Left lobe of liver (tissue), 2 donors: Measurements from ENCODE around the gene GDPD5. TPM values are rescaled to one million over a fixed set of nuclear protein-coding genes. Genes with fewer than 3 reads are reported as not detected.
"Not testable (repeated sequence)": the region's sequence is repeated elsewhere in the genome, so short reads cannot be mapped to it uniquely, and the experiment has no call there.

Experiments
- ATAC-seq: fragments of 200-7000 bp; cut with Tn5 transposase; one replicate; pipeline ENCODE4 v1.9.1; 2020; ENCODE audit warnings: mild to moderate bottlenecking, moderate library complexity
- DNase-seq: peaks from one replicate; pipeline ENCODE4 v3.0.0-alpha.2; 2020; ENCODE audit warnings: low spot score
- total RNA-seq: library from RNA; stranded (reverse); gene quantifications from one replicate; pipeline ENCODE4 v1.2.1, GENCODE V29; 2021
- donor health status: DM: no; HTN: no; CAD: no; lungs with moderate emphysema.
- donor health status: DM: no; HTN: yes; CAD: no.

GDPD5 gene
- total RNA-seq, 1 donor from 2014 or later: 9.1 TPM

DNA sequence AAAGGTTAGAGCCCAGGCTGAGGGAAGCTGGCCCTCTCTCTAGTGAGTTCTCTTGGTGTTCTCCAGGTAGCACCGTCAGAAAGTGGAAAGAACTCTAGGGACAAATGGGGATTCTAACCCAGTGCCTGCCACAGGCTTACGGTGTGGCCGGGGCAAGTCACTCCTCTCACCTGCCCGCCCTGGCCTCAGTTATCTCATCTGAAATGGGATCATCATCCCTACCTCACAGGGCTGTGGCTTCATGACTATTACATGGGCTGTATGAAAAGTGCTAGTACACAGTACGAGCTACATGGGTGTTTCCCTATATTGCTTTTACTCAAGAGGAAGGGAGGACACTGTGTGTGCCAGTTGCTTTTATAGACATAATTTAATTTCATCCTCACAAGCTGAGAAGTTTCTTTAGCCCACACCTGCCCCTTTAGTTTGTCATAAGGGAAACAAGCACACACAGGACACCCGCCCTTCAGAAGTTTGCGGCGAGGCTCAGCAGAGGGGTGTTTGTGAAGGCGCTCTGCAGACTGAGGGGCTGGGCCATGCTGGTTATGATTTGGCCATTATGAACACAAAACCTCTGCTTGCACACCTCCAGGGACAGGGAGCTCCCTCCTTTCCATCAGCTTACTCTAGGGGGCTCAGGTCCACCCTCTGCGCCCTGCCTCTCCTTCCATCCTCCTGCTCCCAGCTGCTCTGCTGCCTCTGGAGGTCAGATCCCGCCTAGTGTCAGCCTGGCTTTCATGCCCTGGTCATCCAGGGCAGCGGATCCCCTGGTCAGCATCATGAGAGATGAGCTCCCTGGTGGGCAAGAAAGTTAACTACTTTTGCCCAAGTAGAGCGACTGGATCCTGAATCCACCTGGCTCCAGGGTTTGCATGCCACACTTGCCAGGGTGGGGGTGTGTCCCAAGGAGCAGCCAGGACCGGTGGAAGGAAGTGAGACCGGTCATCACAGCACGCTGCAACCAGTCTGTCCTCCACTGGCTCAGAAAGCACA is 93.9 kb downstream of the GDPD5 start:
- ATAC-seq (no peak), DNase-seq (no peak)

DNA sequence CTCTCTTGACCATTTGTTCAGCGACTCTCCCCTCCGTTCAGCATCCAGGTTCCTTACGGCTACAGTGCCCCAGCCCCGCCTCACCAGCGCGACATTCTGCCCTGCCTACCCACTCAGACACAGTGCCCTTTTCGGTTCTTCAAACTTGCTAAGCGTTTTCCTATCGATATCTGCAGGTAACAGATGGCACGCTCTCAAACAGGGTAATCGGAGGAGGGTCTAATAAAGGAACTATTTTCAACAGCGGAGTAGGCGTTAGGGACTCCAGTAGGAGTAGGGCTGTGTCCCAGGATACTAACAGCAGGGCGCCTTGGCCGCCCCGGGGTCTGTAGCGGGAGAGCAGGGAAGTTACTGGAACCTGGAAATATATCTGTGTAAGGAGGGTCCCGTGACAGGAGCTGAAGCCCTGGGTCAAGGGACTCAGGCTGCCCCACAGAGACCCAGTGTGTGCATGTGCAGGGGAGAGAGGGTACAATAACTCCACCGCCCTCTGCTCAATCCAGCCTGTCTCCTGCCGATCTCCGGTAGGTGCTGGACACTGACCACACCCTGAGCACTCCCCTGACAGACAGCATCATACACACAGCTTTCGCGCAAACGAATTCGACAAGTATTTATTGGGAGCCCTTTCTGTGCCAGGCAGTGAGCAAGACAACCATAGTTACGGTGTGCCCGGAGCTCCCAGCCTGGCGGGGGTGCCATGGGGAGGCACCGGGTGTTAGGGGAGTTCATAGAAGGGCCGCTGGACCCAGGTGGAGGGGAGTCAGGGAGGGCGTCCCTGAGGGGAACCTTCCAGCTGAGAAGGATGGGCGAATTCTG is 94.8 kb downstream of the GDPD5 start:
- ATAC-seq (no peak), DNase-seq (no peak)

DNA sequence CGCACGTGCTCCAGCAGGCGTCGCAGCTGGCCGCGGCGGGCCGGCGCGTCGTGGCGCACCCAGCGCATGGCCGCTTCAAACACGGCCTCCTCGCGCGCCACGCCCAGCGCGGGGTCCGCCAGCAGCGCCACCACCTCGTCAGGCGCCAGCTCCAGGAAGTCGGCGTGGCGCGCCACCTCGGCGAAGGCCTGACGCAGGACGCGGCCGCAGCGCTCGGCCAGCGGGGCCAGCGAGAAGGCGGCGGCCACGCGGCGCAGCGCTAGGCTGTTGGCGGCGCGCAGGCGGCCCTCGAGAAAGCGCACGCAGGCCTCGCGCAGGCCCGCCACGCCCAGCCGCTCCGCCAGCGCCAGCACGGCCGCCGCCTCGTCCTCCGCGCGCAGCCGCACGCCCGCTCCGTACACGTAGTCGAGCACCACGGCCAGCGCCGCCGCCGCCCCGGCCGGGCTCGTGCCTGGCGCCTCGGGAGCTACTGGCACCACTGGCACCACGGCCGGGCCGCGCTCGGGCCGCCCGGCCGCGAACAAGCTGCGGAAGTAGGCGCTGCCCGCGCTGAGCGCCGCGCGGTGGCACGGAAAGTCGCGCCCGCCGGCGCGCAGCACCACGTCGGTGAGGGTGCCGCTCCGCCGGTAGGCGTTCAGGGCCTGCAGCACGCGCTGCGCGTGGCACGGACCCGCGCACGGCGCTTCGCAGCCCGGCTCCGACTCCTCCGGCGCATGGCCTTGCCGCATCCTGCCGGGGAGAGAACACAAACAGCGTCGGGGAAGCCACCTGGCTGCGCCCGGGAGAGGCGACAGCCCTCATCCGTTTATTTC is 95.6 kb downstream of the GDPD5 start:
- peak; percentile 45 for ATAC-seq

DNA sequence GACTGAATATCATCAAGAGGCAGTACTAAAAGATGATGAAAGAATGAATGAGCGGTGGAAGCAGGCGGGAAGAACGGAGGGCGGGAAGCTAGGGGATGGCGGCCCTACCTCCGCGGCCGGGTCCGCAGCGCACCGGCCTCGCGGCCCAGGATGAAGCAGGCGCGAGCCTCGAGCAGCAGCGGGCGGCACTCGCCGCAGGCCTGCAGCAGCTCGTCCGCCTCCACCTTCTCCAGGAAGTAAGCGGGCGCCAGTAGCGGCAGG is 96.2 kb downstream of the GDPD5 start:
- ATAC-seq (no peak), DNase-seq (no peak)

More for the DNA sequence above, 95.6 kb downstream of the GDPD5 start:
- DNase-seq: no peak

DNA sequence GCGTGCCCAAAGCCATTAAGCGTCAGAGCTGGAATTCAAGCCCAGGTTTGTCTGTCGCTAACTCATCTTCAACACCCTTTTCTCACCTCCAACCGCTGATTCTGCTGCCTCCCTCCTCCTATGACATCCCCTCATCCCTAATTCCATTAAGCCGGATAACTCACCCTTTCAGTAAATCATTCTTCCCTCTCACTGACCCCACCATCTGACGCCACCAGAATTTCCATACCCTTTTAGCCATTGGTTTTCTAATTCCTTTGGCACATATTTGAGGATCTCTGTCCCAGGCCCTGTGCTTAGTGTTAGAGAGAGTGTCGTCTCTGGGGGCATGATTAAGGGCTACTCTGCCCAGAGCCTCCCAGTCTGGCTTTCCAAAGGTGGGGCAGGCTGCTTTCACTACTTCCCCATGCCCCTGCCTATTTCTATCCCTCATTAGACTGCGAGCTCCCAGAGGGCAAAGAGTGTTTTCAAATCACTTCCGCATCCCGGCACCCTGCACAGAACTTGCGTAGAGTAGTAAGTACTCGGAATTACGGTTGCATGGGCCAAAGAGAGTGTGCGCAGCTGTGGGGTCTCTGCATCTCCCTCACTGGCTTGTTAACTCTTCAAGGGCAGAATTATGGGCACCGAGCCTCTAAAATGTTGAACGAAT is 96.6 kb downstream of the GDPD5 start:
- no peak for DNase-seq
- no peak for ATAC-seq

DNA sequence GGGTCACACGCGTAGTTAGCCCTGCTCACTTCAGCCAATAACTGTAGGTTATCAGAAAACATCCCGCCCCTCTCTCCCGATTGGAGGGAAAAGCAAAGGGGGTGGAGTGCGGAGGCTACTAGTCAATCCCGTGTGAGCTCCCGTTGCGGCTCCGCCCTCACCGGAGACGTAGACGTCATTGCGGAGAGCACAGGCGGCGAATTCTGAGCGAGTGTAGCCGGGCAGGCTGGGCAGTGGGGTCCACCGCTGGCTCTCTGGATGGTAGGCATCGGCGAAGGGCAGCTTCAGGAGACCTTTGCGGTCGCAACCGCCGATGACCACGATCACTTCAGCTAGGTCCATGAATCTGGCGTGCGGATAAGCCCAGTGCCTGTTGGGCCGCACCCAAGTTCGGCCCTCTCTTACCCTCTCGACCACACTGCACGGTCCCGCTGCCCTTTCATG is 97.4 kb downstream of the GDPD5 start:
- DNase-seq (peak; percentile 84), ATAC-seq (peak; percentile 90)

DNA sequence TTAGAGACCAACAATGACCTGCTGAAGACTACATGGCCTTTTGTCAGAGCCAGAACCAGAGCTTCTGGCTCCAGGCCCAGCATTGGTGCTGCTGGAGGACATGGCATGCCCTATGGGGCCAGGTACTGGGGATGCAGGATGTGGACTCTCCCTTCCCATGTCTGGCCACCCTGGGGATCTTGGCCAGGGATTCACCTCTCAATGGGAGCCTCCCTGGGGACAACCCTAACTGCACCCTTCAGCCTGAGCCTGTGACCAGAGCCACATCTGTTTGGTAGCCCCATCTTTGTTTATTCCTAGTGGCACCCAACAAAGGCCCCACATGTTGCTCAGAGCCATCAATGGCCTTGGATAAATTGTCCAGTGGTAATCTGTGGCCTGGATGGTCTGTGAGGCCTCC is 98.6 kb downstream of the GDPD5 start:
- DNase-seq (no peak), ATAC-seq (no peak)

DNA sequence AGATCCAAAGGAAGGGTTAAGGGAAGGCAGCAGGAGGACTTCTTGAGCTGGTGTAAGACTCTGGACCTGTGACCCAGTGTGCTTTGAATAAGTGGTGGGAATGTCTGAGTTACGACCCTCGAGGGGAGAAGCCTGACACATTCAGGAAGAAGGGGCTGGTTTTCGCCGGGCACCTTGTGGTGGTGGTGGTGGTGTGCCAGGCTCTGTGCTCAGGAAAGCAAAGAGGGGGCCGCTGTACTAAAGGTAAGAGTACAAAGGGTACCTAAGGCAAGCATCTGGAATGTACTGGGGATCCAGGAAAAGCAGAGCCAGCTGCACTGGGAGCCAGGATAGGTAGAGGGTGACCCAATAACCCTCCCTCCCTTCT is 99.0 kb downstream of the GDPD5 start:
- ATAC-seq: no peak
- no peak for DNase-seq

DNA sequence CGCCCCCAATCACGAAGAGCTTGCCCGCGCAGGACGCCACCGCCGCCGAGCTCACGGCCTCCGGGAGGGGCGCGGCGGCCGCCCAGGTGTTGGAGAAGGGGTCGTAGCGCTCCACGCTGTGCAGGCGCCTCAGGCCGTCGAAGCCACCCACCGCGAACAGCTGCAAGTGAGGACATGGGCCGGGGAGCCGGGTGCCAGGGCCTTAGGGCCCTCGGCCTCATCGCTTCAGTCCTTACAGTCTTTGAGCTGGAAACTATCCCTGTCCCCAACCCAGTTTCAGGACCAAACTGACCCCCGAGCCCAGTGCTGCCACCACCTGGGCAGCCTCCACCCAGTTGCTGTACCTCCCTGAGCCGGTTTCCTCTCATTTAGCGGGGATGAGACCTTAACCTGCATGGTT is 100.3 kb downstream of the GDPD5 start:
- ATAC-seq (no peak), DNase-seq (no peak)

DNA sequence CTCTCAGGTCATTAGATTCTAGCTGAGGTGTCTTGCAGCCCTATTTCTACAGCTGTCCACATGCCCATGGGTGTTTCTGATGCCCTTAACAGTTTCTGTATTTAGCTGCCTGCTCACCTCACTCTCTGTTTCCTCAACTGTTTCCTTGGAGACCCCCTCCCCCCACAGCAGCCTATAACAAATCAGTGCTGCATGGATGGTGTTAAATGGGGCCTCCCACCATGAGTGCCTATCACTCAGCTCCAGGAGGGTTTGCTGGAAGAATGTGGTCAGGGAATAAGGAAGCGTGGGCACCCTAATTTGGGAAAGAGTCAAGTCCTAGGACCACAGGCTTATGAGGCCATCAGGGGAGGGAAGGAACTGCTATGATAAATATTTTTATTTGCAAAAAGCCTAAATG is 101.3 kb downstream of the GDPD5 start:
- no peak for ATAC-seq
- DNase-seq: no peak

DNA sequence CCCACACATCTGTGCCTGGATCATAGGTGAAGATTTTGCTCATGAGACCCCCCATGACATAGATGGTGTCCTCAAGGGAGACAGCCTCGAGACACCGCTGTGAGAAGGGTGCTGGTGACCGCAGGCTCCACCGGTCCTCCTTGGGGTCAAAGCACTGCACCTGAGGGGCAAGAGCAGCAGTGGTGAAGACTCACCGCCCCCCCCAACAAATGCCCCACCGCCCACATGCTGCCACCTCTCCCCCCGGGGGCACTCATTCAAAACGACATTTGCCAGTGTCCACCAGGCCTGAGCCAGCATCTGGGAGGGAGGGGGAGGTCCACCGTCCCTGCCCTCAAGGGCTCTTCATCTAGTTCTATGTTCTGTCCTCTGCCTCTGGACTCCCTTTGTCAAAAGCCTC is 102.0 kb downstream of the GDPD5 start:
- ATAC-seq (no peak), DNase-seq (no peak)

DNA sequence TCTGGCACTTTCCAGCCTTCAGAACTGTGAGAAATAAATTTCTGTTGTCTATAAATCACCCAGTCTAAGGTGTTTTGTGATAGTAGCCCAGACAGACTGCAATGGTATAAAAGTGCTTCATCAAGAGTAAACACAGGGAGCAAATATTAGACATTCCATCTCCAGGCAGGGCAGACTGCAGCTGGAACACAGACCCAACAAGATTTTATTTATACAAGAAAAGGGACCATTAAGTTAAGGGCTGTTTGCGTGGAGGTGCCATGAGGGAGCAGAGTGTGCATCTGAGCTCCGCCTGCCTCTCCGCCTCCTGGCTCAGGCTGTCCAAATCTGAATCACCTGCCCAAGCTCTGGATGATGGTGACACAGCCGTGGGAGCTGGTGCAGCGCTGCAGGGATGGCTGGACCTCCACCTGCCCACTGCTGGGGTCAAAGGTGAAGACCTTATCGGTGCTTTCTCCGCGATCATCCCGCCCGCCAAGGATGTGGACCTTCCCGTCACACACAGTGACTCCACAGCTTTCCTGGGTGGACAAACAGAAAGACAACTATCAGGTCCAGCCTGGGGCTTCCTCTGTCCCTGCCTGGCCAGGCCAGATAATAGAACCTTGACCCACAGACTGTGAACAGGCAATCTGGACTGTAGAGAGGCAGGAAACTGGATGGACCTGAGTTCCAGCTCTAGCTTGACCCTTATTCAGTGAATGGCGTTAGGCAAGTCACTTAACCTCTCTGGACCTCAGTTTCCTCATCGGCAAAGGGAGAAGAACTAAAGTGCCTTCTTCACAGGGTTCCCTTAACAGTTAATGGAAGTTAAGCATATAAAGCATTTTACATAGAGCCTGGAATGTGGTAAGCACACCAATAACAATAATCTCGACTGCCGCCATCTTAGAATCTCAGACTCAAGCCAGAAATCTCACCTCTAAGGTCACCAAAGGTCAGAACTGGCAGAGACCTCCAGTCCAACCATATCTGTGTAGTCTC is 103.2 kb downstream of the GDPD5 start:
- DNase-seq (no peak), ATAC-seq (peak; percentile 75)

DNA sequence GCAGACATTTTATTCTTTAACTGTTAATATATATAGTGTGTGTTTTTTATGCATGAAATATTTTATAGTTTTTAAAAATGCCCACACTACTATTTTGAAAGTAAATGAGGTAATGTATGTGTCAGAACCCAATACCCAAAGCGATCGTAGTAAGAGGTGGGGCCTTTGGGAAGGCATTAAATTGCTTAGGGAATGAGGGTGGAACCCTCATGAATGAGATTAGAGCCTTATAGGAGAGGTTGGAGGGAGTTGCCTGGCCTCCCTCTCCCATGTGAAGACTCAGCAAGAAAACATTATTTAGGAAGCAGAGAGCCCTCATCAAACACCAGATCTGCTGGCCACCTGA is 103.9 kb downstream of the GDPD5 start:
- ATAC-seq (no peak), DNase-seq (no peak)

DNA sequence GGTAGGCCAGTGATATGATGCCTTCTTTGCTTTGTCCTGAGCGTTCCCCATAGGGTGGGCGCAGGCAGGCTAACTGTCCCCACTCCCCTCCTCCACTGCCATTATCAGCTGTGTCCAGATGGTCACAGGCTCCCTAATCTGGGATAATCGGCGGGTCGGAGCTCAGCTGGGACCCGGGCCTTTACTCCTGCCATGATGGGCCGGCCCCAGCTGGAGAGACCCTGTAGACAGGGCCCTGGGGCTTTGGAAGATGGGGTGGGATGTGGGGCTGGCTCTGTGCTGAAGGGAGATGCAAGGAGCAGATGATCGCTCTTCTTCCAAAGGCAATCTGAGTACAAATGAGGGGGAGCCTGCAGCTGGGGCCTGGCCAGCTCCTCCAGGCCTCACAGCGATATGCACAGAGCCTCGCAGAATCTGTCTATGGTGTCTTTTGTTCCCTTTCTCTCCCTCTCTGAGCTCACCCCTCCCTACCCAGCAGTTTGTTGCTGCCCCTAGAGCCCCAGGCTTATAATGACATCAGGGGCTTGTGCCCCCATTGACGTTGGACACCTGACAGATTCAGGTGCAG is 104.6 kb downstream of the GDPD5 start:
- no peak for ATAC-seq

DNA sequence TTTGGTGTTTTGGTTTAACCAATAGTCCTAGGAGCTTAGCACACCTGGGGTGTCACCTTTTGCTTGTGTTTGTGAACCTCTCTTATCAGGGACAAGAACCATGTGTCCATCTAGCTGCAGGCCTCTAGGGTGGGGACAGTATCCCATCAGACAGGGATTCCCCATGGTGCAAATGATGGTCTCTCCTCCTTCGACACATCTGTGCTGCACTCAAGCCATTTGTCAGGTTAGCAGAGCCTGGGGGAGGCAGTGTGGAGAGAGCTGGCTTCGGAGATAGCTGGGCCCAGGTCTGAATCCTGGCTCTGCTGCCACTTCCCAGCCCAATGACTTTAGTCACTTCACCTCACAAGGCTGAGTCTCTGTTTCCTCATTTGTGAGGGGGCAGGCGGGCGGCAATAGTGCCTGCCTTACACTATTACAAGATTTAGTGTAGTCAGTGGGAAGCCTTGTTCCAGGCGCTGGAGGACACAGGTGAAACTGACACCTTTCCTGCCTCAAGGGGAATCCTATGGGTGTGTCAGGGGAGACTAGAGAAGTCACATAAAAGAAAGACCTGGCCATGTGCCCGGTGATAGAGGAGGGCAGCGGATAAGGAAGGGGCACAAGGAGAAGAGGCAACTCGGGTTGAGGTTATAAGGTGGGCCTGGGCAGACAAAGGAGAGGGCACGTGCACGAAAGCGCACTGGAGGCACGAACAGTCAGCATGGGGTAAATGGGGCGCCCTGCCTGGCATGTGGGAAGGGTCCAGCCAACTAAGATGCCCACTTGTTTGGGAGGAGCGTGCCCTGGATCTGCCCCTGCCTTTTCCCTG is 105.3 kb downstream of the GDPD5 start:
- DNase-seq (no peak), ATAC-seq (no peak)

More for the DNA sequence above, 104.6 kb downstream of the GDPD5 start:
- no peak for DNase-seq

DNA sequence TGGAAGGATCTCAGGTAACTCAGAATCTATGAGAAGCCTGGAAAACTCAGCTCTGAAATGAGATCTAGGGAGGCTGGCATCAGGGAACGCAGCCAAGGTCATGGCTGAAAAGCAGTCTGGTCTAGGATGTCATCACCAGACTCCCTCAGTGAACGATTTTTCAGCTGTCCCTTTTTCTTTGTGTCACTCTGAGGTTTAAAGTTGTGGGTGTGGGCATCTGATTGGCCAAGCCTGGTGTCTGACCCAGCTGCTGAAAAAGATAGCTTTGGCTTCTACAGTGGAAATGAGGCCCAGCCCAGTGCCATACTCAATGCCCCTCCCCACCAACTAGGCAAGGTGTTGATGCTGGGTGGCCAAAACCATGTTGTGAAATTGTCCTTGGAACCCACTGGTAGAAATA is 111.9 kb downstream of the GDPD5 start:
- no peak for ATAC-seq
- DNase-seq: no peak

DNA sequence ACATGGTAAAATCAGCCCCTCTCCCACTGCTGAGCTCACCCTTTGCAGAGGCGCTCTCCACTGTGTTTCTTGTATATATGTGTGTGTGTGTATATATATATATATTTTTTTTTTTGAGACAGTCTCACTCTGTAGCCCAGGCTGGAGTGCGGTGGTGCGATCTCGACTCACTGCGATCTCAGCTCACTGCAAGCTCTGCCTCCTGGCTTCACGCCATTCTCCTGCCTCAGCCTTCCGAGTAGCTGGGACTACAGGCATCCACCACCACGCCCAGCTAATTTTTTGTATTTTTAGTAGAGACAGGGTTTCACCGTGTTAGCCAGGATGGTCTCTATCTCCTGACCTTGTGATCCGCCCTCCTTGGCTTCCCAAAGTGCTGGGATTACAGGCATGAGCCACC is 112.6 kb downstream of the GDPD5 start:
- not testable (repeated sequence) for ATAC-seq, DNase-seq

DNA sequence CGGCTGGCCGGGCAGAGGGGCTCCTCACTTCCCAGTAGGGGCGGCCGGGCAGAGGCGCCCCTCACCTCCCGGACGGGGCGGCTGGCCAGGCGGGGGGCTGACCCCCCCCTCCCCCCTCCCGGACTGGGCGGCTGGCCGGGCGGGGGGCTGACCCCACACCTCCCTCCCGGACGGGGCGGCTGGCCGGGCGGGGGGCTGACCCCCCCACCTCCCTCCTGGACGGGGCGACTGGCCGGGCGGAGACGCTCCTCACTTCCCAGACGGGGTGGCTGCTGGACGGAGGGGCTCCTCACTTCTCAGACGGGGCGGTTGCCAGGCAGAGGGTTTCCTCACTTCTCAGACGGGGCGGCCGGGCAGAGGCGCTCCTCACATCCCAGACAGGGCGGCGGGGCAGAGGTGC is 115.8 kb downstream of the GDPD5 start:
- not testable (repeated sequence) for DNase-seq, ATAC-seq

DNA sequence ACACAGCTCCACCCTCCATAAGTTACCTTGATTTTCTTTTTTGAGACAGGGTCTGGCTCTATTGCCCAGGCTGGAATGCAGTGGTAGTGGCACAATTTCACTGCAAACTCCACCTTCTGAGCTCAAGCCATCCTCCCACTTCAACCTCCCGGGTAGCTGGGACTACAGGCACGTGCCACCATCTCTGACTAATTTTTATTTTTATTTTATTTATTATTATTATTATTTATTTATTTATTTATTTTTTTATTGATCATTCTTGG is 116.9 kb downstream of the GDPD5 start:
- DNase-seq (no peak), ATAC-seq (no peak)
